ENCODE results near the gene MAP3K7.

MAP3K7 gene

DNA sequence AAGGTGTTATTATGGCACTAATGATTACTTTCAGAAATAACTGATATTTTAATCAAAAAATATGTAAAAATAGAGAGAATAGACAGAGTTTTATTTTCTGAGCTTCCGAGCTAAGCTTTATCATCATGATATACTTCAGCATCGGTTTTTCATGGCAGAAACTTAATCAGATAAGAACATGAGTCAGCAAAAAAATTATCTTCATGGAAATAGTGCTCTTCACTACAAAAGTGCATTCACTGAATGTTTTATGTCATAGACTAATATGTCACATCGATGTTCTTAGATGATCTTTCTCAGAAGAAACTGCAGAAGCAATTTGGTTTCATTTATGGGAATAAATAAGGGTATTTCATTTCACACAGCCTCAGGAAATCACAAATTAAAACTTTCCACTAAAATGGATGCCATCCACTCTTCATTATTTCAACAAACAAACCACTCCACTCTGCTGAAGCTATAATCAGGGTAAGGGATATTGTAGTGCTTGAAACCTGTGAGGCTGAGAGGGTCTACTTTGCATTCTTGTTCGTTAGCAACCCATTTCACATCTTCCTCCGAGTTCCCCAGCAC is 10.2 kb upstream of the MAP3K7 start:
- TF ChIP-seq, protein P1, sequence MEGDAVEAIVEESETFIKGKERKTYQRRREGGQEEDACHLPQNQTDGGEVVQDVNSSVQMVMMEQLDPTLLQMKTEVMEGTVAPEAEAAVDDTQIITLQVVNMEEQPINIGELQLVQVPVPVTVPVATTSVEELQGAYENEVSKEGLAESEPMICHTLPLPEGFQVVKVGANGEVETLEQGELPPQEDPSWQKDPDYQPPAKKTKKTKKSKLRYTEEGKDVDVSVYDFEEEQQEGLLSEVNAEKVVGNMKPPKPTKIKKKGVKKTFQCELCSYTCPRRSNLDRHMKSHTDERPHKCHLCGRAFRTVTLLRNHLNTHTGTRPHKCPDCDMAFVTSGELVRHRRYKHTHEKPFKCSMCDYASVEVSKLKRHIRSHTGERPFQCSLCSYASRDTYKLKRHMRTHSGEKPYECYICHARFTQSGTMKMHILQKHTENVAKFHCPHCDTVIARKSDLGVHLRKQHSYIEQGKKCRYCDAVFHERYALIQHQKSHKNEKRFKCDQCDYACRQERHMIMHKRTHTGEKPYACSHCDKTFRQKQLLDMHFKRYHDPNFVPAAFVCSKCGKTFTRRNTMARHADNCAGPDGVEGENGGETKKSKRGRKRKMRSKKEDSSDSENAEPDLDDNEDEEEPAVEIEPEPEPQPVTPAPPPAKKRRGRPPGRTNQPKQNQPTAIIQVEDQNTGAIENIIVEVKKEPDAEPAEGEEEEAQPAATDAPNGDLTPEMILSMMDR (IDR thresholded peaks at IDR 0.05; ENCODE audit: borderline replicate concordance, extremely low read depth, low read length, poor library complexity, severe bottlenecking): no peak
- TF ChIP-seq EZH2 (IDR thresholded peaks at IDR 0.05; ENCODE audit: borderline replicate concordance, low read depth, low read length, severe bottlenecking): no peak
- H2AFZ ChIP-seq (ENCODE audit: low read depth, low read length): no peak overlapping the region
- no peaks in the 10 kb centered on the region for H3K27me3 ChIP-seq (ENCODE audit: insufficient read depth, low read length, poor library complexity)
- no peak overlapping the region for H3K9ac ChIP-seq (ENCODE audit: low read depth, low read length)
- H3K9me3 ChIP-seq (ENCODE audit: insufficient read depth, low read length, severe bottlenecking): no peaks in the 10 kb centered on the region
- H3K4me1 ChIP-seq (ENCODE audit: insufficient read depth, low read length): no peaks in the 10 kb centered on the region
- no peak for ATAC-seq (ENCODE audit: insufficient read depth, low read depth)
- H3K36me3 ChIP-seq (ENCODE audit: insufficient read depth, low read length): no peaks in the 10 kb centered on the region
- H3K4me3 ChIP-seq (ENCODE audit: low read depth in 1 of 2, low read length in 2 of 2): no peak overlapping the region
- H3K4me2 ChIP-seq (ENCODE audit: insufficient read depth, low read length): no peak overlapping the region
- H3K79me2 ChIP-seq (ENCODE audit: insufficient read depth, low read length): no peaks in the 10 kb centered on the region
- H3K27ac ChIP-seq (ENCODE audit: low read length): no peak overlapping the region
- no peaks in the 10 kb centered on the region for H4K20me1 ChIP-seq (ENCODE audit: insufficient read depth, low read length)
- DNase-seq: no peak

DNA sequence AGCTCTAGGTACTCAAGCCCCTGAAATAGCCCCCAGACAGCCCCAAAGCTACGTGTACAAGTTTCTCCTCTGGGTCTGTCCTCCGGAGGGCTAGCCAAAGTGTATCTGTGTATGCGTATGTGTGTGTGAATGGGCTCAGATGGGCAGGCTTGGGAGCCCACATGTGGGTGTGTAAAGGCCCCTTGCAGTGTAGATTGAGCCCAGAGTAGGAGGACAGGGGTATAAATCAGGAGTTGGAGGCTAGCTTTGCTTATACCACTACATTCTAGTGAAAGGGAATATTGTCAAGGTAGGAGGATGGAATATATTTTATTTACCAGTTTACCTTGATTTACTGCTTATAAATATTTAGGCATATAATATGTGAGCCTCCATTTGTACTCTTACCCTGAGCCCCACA is 9.0 kb upstream of the MAP3K7 start:
- ATAC-seq (ENCODE audit: insufficient read depth, low read depth): no peak

DNA sequence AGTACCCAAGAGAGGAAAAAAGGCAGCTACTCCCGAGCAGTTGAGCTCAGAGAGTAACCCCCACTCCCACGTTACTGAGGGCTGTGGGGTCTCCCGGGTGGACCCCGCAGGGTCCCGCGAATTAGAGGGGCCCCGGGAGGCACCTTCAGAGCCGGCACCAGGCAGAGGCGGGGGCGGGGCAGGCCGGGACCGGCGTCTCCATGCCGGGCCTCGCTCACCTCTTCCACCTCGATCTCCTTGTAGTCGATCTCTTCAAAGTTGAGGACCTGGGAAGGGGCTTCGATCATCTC is 381 bp downstream of the MAP3K7 start:
- Histone ChIP-seq H3K36me3 (ENCODE audit: insufficient read depth, low read length) (peaks cover 6% of the 10 kb centered on the region; the same call in 1 of the 2 replicates), H3K9me3 (ENCODE audit: insufficient read depth, low read length, severe bottlenecking) (no peaks in the 10 kb centered on the region), H3K9ac (ENCODE audit: low read depth, low read length) (peak overlapping the region; percentile 93), H3K79me2 (ENCODE audit: insufficient read depth, low read length) (peaks cover 62% of the 10 kb centered on the region), H3K4me3 (ENCODE audit: low read depth in 1 of 2, low read length in 2 of 2) (peak overlapping the region; percentile 91 to 98), H3K4me1 (ENCODE audit: insufficient read depth, low read length) (peaks cover 41% of the 10 kb centered on the region), H4K20me1 (ENCODE audit: insufficient read depth, low read length) (peaks cover 24% of the 10 kb centered on the region), H2AFZ (ENCODE audit: low read depth, low read length) (peak overlapping the region; percentile 99), H3K27ac (ENCODE audit: low read length) (peak overlapping the region; percentile 95), H3K4me2 (ENCODE audit: insufficient read depth, low read length) (peak overlapping the region; percentile 77), H3K27me3 (ENCODE audit: insufficient read depth, low read length, poor library complexity) (no peaks in the 10 kb centered on the region)
- TF ChIP-seq EZH2 (IDR thresholded peaks at IDR 0.05; ENCODE audit: borderline replicate concordance, low read depth, low read length, severe bottlenecking): no peak
- TF ChIP-seq, protein P1 (IDR thresholded peaks at IDR 0.05; ENCODE audit: borderline replicate concordance, extremely low read depth, low read length, poor library complexity, severe bottlenecking): no peak
- DNase-seq: no peak
- ATAC-seq (ENCODE audit: insufficient read depth, low read depth): peak; percentile 48

More for the DNA sequence above, 9.0 kb upstream of the MAP3K7 start:
- Histone ChIP-seq H3K9ac (ENCODE audit: low read depth, low read length) (no peak overlapping the region), H3K4me1 (ENCODE audit: insufficient read depth, low read length) (no peaks in the 10 kb centered on the region), H3K4me3 (ENCODE audit: low read depth in 1 of 2, low read length in 2 of 2) (no peak overlapping the region), H3K4me2 (ENCODE audit: insufficient read depth, low read length) (no peak overlapping the region), H3K27me3 (ENCODE audit: insufficient read depth, low read length, poor library complexity) (no peaks in the 10 kb centered on the region), H3K9me3 (ENCODE audit: insufficient read depth, low read length, severe bottlenecking) (no peaks in the 10 kb centered on the region), H4K20me1 (ENCODE audit: insufficient read depth, low read length) (no peaks in the 10 kb centered on the region), H3K36me3 (ENCODE audit: insufficient read depth, low read length) (no peaks in the 10 kb centered on the region), H3K79me2 (ENCODE audit: insufficient read depth, low read length) (no peaks in the 10 kb centered on the region), H3K27ac (ENCODE audit: low read length) (no peak overlapping the region), H2AFZ (ENCODE audit: low read depth, low read length) (no peak overlapping the region)
- no peak for TF ChIP-seq EZH2 (IDR thresholded peaks at IDR 0.05; ENCODE audit: borderline replicate concordance, low read depth, low read length, severe bottlenecking)
- TF ChIP-seq, protein P1 (IDR thresholded peaks at IDR 0.05; ENCODE audit: borderline replicate concordance, extremely low read depth, low read length, poor library complexity, severe bottlenecking): no peak
- no peak for DNase-seq

All from DND-41 (cell line).